ENCODE data around the gene ZNF653. TPM values are rescaled to one million over a fixed set of nuclear protein-coding genes. Genes with fewer than 3 reads are reported as not detected.

The ZNF653 gene
- total RNA-seq, 2 experiments from 2014 or later, result 12.9 to 13.1 TPM

DNA sequence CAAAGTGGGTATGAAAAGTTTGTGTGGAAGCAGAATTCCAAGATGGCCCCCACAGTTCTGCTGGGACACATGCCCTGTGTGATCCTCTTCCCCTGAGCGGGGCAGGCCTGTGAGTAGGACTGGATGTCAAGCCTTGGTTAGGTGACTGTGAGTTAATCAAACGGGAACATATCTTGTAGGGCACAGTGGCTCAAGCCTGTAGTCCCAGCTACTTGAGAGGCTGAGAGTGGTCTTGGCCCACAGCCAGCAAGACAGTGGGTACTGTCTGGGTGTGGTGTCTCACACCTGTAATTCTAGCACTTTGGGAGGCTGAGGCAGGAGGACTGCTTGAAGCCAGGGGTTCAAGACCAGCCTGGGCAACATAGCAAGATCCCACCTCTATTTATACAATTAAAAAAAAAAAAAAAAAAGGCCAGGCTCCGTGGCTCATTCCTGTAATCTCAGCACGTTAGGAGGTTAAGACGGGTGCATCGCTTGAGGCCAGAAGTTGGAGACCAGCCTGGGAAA, 6.4 kb downstream of the ZNF653 start:
- no peak for DNase-seq
- Mint-ChIP-seq H3K9me3 (no peaks in the 10 kb centered on the region), H3K4me1 (no peaks in the 10 kb centered on the region), H3K27ac (no peak overlapping the region), H3K4me3 (no peak overlapping the region), H3K27me3 (no peaks in the 10 kb centered on the region), H3K36me3 (peaks cover 6% of the 10 kb centered on the region)

DNA sequence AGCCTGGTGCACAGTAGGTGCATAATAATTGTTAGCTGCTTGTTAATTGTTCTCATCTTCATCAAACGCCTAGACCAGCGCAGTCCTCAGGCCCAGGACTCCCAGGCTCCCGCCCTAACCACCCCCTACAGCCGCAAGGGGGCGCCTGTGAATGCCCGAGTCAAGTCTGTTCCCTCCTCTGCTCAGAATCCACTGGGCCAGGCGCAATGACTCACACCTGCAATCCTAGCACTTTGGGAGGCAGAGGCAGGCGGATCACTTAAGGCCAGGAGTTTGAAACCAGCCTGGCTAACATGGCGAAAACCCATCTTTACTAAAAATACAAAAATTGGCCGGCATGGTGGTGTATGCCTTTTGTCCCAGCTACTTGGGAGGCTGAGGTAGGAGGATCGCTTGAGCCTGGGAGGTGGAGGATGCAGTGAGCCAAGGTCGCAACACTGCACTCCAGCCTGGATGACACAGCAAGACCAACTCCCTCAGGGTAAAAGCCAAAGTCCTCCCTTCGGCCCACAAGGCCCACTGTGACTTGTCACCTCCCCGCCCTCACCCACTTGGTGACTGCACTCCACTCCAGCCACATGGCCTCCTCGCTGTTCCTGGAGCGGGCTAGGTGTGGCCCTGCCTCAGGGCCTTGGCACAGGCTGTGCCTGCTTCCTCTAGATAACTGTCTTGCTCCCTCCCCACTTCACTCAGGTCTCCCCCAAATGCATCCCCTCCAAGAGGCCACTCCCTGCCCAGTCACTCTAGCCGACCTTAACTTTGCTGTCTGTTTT, 9.1 kb downstream of the ZNF653 start:
- Mint-ChIP-seq H3K9me3 (no peaks in the 10 kb centered on the region), H3K4me3 (no peak overlapping the region), H3K27ac (no peak overlapping the region), H3K4me1 (no peaks in the 10 kb centered on the region), H3K27me3 (no peaks in the 10 kb centered on the region), H3K36me3 (peaks cover 6% of the 10 kb centered on the region)
- peak; percentile 70 for DNase-seq

DNA sequence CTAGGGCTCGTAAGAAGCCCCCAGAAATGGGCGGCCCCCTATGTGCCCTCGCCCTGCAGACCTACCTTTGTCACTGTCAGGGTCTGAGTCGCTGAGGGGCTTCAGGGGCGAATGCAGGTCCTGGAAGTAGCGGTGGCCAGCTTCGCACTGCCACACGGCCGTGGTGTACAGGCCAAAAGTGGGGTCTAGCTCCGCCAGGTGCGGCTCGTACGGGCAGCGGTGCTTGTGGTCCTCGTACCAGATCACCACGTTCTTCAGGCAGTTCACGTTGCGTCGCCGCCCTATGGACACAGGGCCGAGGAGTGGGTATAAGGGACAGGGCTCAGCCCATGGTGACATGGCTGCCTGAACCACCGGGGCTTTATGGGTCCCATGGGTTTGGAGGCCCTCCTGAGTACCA, 9.8 kb downstream of the ZNF653 start:
- H3K27ac Mint-ChIP-seq, result no peak overlapping the region
- DNase-seq, result no peak
- H3K27me3 Mint-ChIP-seq, result no peaks in the 10 kb centered on the region
- no peaks in the 10 kb centered on the region for H3K9me3 Mint-ChIP-seq
- no peaks in the 10 kb centered on the region for H3K4me1 Mint-ChIP-seq
- no peak overlapping the region for H3K4me3 Mint-ChIP-seq
- peaks cover 9% of the 10 kb centered on the region for H3K36me3 Mint-ChIP-seq

DNA sequence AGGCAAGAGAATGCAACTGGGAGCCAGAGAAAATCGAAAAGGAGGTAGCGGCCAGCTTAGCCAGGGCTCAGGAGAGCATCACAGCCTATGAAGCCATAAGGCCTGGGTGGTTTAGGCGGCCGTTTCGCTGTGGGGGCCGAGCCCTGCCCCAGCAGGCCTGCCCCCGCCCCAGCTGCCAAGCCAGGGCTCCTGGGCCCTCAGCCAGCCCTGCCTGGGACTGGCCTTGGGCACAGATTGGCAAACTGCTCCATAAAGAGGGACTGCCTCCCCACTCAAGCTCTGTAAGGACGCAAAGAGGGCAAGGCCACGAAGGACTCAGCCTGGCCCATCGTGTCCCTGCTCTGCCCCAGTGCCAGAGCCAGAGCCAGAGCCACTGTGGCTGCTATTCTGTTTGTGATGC, 10.2 kb downstream of the ZNF653 start:
- Mint-ChIP-seq H3K4me1 (no peaks in the 10 kb centered on the region), H3K27me3 (no peaks in the 10 kb centered on the region), H3K4me3 (no peak overlapping the region), H3K36me3 (peaks cover 13% of the 10 kb centered on the region), H3K9me3 (no peaks in the 10 kb centered on the region), H3K27ac (no peak overlapping the region)
- DNase-seq, result no peak

DNA sequence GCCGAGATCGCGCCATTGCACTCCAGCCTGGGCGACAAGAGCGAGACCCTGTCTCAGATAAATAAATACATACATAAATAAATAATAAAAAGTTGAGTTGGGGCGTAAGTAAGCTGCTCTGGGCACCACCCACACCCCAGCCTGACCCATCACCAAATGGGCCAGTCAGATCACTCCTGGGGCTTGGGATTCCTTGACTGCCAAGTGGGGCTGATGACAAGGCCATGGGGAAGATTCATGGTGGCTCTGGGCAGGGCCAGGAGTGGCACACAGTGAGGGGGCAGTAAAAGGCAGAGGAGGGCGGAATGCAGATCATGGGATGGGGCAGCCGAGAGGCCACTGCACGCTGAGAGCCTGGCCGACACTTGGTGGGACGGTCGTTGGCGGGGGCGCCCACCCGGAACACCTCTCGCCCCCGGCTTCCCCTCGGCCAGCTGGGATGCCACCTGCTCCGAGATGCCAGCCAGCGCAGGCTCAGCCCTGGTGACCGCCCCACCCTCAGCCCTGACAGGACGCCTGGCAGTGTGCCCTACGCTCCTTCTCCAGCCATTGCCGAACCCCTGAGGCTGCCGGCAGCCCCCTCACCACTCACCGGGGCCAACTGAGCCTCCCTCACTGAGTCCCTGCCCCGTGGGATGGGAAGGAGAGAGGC, 10.9 kb downstream of the ZNF653 start:
- Mint-ChIP-seq H3K27ac (no peak overlapping the region), H3K27me3 (no peaks in the 10 kb centered on the region), H3K4me1 (no peaks in the 10 kb centered on the region), H3K36me3 (peaks cover 15% of the 10 kb centered on the region), H3K4me3 (no peak overlapping the region), H3K9me3 (no peaks in the 10 kb centered on the region)
- DNase-seq, result no peak

DNA sequence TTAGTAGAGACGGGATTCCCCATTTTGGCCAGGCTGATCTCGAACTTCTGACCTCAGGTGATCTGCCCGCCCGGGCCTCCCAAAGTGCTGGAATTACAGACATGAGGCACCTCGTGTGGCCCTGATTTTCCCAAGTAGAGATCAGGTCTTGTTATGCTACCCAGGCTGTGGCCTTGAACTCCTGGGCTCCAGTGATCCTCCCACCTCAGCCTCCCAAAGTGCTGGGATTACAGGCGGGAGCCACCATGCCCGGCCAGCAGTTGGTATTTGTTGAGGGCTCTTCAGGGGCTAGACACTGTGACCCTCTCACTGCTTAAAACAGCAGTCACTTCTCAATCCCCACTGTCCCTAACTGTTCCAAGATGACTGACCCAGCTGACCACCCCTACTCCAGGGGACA, 16.3 kb downstream of the ZNF653 start:
- H3K4me3 Mint-ChIP-seq, result no peak overlapping the region
- no peak for DNase-seq
- no peaks in the 10 kb centered on the region for H3K9me3 Mint-ChIP-seq
- no peaks in the 10 kb centered on the region for H3K27me3 Mint-ChIP-seq
- peaks cover 21% of the 10 kb centered on the region for H3K36me3 Mint-ChIP-seq
- no peaks in the 10 kb centered on the region for H3K4me1 Mint-ChIP-seq
- H3K27ac Mint-ChIP-seq, result no peak overlapping the region

DNA sequence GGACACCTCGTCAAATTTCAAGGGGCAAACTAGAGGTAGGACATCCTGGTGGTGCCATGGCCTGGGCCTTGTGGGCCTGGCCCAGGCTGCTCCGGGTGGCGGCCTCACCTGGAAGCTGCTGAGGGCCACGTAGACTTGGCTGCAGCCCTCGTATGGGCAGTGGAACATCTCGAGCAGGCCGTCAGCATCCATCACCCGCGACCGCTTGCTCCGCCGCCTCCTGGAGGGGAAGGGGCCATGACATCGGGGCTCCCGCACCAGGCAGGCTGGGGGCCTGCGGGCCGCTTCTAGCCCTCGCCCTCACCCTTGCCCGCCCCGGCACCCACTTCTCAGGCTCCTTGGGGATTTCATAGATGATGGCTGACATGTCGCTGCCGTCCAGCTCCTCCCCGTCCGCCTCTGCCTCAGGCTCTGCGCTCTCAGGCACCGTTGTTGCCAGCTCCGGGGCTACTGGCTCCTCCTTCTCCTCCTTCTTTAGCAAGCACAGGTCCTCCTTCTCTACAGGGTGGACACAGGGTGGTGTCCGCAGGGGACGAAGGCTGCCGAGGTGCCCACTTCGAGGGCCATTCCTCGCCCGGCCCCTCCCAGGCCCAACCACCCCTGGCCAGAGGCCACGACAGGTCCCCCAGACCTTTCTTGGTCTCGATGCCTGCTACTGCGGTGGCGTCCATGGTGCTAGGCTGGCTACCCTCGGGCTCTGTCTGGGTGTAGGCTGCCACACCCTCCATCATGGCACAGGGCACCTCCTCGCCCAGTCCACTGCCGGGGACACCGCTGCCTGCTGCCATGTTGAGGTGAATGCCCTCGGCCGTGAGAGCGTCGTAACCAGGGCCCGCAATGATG, 18.8 kb downstream of the ZNF653 start:
- Mint-ChIP-seq H3K27me3 (peaks cover 11% of the 10 kb centered on the region), H3K9me3 (no peaks in the 10 kb centered on the region), H3K4me3 (no peak overlapping the region), H3K4me1 (peaks cover 11% of the 10 kb centered on the region), H3K27ac (no peak overlapping the region), H3K36me3 (peaks cover 27% of the 10 kb centered on the region)
- no peak for DNase-seq

DNA sequence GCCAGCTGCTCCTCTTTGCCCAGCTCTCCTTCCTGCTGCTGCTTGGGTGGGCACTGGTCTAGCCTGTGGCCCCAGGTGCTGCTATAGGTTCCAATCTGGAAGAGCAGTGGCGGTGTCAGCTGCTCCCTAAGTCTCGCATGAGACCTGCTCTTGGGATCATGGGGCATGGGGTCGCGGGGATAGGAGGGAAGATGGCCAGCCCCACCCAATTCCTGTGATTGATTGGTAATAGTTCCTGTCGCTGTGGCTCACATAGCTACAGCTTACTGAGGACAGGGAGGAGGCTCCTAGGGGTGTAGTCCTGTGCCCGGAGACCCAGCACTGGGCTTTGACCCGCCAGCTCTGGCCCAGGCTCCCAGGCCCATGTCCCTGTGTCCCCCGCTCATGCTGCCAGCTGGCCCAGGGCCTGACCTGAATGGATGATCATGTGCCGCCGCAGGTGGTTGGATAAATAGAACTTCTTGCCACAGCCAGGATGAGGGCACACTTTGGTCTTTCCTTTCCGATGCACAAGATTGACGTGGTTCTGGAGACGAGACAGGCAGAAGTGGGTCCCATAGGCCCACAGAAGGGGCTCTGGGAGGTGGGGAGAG, 20.3 kb downstream of the ZNF653 start:
- Mint-ChIP-seq H3K9me3 (no peaks in the 10 kb centered on the region), H3K27ac (no peak overlapping the region)

DNA sequence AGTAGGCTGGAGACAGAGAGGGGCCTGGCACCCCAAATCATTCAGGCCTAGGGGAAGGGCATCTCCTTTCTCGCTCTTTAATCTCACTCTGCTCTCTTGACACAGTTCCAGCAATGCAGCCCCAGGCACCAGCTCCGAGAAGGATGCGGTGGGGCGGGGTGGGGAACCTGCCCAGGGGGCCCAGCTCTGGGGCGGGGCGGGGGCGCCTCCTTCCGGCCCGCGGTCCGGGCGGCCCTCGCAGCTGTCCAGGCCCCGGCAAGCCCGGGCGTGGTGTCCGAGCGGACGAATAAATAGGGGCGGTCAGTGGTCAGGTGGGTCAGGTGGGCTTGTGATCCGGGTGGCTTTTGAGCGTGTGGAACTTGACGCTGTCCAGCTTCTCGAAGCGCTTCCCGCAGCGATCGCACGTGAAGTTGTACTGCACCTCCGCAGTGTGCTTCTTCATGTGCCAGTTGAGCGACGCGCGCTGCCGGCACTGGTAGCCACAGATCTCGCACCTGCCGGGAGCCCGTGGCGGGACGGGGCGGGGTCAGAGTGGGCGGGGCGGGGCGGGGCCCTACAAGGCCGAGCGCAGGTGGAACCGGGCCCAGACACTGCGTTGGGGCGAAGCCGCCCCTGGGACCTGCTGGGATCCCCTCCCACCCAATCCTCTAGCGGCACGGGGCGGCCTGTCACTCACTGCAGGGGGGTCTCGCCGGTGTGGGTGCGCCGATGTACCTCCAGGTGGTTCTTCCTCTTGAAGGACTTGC, 22.1 kb downstream of the ZNF653 start:
- H3K4me1 Mint-ChIP-seq, result peaks cover 18% of the 10 kb centered on the region
- H3K9me3 Mint-ChIP-seq, result no peaks in the 10 kb centered on the region
- H3K36me3 Mint-ChIP-seq, result peaks cover 16% of the 10 kb centered on the region
- H3K27ac Mint-ChIP-seq, result no peak overlapping the region
- no peak for DNase-seq
- no peak overlapping the region for H3K4me3 Mint-ChIP-seq
- H3K27me3 Mint-ChIP-seq, result peaks cover 31% of the 10 kb centered on the region

More for the DNA sequence above, 20.3 kb downstream of the ZNF653 start:
- Mint-ChIP-seq H3K36me3 (peaks cover 21% of the 10 kb centered on the region), H3K4me1 (peaks cover 18% of the 10 kb centered on the region), H3K4me3 (no peak overlapping the region), H3K27me3 (peaks cover 22% of the 10 kb centered on the region)
- DNase-seq, result no peak

DNA sequence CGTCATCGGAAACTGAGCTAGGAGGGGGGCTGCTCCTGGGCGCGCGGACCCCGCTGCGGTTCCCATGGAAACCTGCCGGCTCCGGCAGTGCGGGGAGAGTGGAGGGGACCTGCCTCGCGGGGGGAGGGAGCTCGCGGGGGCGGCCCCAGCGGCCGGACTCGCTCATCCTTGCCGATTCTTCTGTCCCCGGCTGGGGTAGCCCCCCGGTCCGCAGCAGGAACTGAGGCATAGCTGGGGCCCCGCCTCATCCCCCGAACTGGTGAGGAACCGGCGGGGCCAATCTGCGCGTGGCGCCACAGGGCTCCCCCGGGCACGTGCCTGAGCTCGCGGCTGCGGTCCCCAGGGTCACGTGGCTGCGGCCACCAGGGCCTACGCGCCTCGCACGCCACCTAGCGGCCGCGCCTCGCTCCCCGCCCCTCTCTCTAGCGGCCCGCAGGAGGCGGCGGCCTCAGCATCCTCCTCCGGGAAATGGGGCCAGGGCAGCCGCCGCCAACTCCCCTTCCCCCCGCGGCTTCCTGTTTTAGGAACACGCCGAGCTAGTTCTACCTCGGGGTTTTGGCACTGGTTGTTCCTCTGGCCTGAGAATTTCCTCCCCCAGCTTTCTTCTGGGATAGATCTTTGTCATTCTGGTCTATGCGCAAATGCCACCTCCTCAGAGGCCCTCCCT, 23.1 kb downstream of the ZNF653 start:
- peaks cover 38% of the 10 kb centered on the region for H3K27me3 Mint-ChIP-seq
- peaks cover 16% of the 10 kb centered on the region for H3K36me3 Mint-ChIP-seq

DNA sequence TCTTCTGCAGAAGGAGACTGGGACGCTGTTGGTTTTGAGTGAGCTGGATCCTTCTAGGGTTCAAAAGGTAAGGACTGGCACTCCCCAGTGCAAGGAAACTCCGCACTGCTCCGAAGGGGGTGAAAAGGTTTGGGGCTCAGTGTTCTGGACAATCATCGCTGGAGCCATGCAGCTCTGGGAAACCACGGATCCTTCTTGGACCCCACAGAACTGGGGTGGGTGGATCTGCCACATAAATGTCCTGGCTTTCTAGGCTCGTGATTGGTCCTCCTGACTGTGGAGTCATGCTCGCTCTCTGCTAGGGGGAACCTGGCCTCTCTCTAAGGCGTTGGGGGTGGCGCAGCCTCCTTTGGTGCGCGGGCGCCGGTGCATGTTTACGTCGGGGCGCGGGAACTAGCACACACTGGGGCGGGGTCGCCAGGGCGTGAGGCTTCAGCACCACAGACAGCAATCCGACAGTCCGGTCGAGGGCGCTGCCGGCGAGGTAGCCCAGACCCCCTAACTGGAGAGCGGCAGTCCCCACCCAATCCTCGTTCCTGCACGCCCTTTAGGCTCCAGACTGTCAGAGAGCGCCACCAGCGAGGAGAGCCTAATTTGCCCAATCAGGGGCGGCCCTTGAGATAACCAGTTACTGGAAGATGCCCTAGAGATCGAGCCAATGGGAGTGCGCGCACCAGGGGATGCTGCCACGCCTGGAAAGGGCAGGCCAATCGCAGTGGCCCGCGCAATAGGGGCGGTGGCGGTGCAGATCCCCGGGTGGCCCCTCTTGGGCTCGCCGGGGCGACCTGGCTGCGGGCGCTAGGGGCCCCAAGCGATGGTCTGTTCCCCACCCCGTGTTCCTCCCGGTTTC, 23.9 kb downstream of the ZNF653 start:
- Mint-ChIP-seq H3K9me3 (no peaks in the 10 kb centered on the region), H3K4me1 (peaks cover 18% of the 10 kb centered on the region), H3K36me3 (peaks cover 16% of the 10 kb centered on the region), H3K27ac (peak overlapping the region; percentile 82), H3K27me3 (peaks cover 42% of the 10 kb centered on the region), H3K4me3 (peak overlapping the region; percentile 74)
- peak; percentile 91 for DNase-seq

More for the DNA sequence above, 23.1 kb downstream of the ZNF653 start:
- H3K4me3 Mint-ChIP-seq, result peak overlapping the region; percentile 74
- peaks cover 18% of the 10 kb centered on the region for H3K4me1 Mint-ChIP-seq
- H3K9me3 Mint-ChIP-seq, result no peaks in the 10 kb centered on the region
- peak overlapping the region; percentile 82 for H3K27ac Mint-ChIP-seq
- DNase-seq, result peak; percentile 92

DNA sequence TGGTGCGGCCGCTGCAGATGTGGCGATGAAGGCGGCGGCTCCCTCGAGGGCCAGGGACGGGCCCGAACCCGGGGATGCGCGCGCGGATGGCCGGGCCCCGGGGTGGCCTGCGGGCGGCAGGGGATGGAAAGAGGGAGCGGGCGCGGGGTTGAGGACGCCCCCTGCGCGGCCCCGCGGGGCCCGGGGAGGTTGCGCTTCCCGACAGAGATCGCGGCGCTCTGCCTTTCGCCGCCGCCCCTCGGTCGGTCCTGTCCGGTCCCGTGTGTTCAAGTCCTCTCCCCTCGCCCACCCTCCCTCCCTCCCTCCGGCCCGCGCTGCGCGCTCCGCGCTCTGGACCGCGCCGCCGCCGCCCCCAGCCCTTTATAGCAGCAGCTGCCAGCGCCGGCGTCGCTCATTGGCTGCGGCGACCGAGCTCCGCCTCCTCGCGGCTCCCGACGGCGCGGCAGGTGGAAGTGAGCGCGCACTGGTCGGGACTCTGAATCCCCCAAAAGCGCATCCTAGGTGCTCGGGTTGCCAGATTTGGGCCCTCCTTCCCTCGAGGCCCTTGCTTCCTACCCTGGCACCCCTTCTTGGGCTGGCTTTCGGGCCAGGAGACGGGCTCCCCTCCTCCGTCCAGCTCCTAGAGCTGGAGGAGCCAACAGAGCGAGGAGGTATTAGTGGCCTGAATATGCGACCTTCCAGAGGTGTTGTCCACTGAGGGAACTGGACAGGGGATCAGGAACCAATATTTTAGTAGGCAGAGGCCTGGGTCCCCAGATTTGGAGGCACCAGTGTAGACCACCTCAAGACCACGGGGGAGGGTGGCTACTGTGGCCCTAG, 24.7 kb downstream of the ZNF653 start, which contains the start of gene ELAVL3:
TSS of gene ELAVL3 (minus strand) at position 332 of the 819 bp plus-strand sequence. CDS start 438 bp downstream, outside the sequence.
- Mint-ChIP-seq H3K4me1 (peaks cover 18% of the 10 kb centered on the region), H3K9me3 (no peaks in the 10 kb centered on the region), H3K27me3 (peaks cover 44% of the 10 kb centered on the region), H3K36me3 (peaks cover 16% of the 10 kb centered on the region), H3K4me3 (peak within 1 kb of the TSS; percentile 74), H3K27ac (no peak within 1 kb of the TSS)
- DNase-seq, result no peak

Measured in activated naive CD8-positive, alpha-beta T cell treated with anti-CD3 and anti-CD28 coated beads for 36 hours (primary cell).